HG02852 (cell line): Measurements from ENCODE around the gene C16orf46.
"Not testable (repeated sequence)": the region's sequence is repeated elsewhere in the genome, so short reads cannot be mapped to it uniquely, and the experiment has no call there.

Experiments
- ATAC-seq: cut with Tn5 transposase; IDR thresholded peaks from one replicate; pipeline ENCODE4 v1.9.1; 2021; ENCODE audit warnings: mild to moderate bottlenecking, moderate library complexity; ENCODE audit not compliant: unreplicated experiment

Gene C16orf46, protein sequence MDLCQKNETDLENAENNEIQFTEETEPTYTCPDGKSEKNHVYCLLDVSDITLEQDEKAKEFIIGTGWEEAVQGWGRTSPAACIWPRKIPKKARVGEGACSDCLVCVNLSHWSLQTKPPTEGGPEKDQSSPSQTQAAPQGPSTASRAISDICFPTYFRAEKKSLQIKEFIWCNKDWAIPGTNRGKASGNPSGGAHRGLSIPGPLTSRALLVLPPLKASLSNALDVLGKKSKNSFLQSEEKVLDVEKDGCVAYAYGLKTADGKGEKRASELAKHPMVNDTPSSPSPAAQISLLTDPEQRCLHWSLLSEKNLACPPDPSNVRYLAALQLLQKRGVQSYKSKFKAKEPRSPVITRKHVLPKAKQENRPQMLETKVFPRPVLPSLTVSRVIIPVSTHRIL

DNA sequence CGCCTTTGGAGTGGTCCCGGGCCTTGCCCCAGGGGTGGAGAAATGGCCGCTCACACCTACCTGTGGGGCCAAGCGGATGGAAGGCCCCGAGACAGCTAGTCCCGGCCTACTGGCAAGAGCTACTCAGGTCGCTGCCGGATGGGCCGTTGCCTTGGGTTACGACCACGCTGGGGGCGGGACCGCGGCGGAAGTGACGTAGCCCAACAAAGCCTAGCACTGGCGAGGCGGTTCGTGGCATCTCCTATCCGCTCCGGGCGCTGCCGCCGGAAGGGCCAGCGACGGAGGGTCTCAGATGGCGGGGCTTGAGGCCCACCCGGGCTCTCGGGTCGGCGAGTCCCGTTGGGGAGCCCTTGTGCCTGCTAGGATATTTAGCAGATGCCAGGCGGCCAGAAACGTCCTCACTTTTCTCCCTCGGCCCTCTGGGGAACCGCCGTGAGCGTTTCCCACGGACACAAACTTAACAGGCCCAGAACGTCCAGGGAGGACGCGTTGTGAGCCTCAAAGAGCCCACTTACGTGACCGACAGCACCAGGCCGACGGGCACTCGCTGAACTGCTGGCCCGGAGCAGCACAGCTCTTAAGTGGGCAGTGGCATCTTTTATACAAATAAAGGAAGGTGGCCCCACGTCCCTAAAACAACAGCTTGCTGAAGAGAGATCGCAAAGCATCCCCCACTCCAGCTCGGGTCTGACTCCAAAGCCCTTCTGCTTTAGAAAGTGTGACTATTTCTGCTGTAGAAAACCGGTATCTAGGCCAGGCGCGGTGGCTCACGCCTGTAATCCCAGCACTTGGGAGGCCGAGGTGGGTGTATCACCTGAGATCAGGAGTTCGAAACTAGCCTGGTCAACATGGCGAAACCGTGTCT, at the start of gene C16orf46:
C16orf46 (minus strand) TSS at position 163 of the 865 bp plus-strand sequence. CDS start 13,283 bp downstream, outside the sequence.
- peak; percentile 96 for ATAC-seq

DNA sequence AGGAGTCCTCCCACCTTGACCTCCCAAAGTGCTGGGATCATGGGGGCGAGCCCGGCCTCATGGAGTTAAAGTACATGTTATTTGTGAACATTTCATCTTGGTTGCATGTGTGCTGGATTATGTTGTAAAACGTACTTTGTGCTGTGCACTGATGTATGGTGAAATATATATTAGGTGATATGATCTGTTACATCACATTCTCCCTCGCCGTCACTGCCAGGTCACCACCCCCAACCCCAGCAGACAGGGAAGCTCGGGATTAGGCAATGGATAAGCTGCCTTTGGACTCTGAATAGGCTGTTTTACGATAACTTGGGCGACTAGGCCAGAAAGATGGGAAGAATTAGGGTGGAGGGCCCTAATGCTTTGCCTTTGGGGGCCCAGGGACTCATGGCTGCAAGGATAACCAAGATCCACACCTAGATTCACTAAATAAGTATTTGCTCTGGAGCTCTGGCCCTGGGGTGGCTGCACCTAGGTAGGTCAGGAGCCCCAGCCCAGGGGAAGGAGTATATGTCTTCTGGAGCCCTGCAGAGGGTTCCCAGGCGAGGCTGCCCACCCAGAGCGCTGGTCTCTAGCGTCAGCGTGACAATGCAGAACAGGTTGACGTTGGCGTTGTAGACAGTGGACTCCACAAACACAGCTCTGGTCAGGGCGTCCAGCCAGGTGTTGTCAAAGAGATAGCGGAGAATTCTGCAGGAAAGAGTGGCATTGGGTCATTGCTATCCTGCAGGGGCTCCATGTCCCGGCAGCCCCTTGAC, 46.2 kb upstream of the C16orf46 start:
- ATAC-seq = no peak

DNA sequence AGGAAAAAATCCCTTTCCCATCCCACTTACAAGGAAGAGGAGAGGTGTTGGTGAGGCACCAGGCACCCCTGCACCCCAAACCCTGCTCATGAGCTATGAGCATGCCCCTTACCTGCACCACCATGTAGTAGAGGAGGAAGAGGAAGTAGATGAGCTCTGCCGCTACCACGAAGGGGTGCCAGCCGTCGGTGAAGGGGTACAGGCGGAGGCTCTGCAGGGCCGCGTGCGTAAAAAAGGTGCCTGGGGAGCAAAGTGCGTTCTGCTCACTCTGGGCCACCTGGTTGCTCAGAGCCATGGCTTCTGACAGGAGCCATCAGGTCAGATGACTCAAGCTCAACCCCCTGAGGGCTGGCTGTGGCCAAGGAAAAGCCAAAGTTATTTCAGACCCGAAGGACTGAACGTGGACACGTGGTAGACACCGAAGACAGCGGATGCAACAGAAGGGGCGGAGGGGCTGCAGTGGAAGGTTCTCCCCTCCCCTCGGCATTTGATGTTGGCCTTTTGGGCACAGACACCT, 44.5 kb upstream of the C16orf46 start:
- ATAC-seq = no peak

DNA sequence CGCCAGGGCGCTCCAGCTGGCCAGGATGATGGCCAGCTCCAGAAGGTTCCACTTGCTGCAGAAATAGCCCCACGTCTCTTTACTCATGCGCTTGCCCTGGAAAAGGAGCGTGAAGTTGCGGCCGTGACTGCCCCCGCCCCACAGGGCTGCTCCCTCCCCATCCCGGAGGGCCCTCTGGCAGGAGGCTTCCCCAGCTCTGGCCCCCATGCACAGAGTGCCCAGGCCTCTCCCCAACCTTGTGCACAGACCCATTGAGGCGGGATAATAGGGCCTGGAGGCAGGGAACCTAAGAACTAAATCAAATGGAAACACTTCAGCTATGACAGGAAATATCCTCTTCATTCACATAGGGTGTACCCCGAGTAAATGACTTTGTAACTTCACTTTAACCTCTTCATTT, 40.4 kb upstream of the C16orf46 start:
- no peak for ATAC-seq

- ATAC-seq = no peak
These were observed 39.2 kb upstream of the C16orf46 start for GRCh38 chr16:81116285-81116684.

GRCh38 chr16:81112453-81112852, 35.4 kb upstream of the C16orf46 start:
- no peak for ATAC-seq

DNA sequence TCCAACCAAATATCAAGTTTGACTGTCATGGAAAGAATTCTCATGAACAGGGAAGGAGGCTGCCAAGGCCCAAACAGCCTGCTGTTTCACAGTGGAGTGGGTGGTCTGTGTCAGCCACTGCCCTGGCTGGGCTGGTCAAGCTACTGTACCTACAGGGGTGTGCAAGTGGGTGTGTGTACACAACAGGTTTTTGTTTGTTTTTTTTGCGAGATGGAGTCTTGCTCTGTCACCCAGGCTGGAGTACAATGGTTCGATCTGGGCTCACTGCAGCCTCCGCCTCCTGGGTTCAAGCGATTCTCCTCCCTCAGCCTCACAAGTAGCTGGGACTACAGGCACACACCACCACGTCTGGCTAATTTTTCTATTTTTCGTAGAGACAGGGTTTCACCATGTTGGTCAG, 32.2 kb upstream of the C16orf46 start:
- ATAC-seq = not testable (repeated sequence)

GRCh38 chr16:81107511-81107910, 30.5 kb upstream of the C16orf46 start:
- ATAC-seq = no peak

DNA sequence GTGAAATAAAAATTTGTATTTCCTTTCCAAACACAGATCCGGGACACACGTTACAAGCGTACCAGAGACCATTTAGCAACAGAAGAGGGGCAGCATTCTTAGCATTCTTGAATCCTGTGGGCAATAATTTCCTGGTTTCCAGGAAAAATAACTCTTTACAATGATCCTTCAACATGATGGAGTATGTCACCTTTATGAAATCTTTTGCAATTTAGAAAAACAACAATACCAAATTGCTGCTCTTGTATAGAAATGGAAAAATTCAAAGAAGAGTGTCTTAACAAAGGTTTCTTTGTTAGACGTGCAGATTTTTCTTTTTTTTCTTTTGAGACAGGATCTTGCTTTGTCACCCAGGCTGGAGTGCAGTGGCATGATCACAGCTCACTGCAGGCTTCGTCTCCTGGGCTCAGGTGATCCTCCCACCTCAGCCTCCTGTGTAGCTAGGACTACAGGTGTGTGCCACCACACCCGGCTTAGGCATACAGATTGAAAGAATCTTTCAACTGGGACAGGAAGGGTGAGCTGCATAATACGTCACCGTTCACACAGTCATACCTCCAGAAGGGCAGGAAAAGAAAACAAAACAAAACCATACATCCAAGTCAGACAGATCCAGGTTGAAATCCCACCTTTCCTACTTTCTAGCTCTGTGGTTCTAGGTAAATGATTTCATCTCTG, 29.9 kb upstream of the C16orf46 start:
- no peak for ATAC-seq

DNA sequence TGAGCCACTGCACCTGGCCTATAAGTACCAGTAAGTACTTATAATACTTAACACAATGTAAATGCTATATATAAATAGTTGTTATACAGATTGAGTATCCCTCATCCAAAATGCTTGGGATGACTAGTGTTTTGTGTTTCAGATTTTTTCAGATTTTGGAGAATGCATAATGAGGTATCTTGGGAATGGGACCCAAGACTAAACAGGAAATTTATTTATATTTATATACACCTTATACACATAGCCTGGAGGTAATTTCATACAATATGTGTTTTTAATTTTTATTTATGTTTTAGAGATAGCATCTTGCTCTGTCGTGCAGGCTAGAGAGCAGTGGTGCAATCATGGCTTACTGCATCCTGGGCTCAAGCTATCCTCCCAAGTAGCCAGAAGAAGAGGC, 28.9 kb upstream of the C16orf46 start:
- ATAC-seq = no peak

DNA sequence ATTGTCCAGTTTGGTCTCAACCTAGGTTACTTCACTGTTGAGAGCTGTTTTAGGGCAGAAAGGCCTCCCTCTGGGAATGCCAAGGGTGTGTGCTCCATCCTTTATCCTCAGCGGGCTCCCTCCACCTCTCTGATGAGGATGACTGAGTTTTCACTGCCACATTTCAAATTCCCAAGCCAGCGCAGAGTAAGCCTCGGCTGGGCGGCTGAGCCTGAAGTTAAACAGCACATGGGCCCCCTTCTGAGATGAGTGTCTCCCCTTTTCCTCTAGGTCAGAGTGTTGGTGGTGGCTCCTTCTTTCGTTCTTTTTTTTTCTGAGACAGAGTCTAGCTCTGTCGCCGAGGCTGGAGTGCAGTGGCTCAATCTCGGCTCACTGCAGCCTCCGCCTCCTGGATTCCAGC, 24.7 kb upstream of the C16orf46 start:
- ATAC-seq = no peak

DNA sequence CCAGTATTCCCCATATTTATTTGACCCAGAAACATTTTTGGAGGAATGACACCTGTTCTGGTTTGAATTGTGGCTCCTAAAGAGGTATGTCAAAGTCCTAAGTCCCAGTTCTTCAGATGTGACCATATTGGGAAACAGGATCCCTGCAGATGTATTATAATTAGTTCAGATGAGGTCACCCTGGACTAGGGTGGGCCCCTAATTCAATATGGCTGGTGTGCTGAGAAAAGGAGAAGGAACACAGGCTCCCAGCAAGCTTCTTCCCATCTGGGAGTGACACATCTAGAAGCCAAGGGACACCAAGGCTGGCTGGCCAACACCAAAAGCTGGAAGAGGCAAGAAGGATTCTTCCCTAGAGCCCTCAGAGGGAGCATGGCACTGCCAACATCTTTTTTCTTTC, 22.9 kb upstream of the C16orf46 start:
- no peak for ATAC-seq

- ATAC-seq = no peak
These were observed 20.2 kb upstream of the C16orf46 start for GRCh38 chr16:81097230-81097629.

DNA sequence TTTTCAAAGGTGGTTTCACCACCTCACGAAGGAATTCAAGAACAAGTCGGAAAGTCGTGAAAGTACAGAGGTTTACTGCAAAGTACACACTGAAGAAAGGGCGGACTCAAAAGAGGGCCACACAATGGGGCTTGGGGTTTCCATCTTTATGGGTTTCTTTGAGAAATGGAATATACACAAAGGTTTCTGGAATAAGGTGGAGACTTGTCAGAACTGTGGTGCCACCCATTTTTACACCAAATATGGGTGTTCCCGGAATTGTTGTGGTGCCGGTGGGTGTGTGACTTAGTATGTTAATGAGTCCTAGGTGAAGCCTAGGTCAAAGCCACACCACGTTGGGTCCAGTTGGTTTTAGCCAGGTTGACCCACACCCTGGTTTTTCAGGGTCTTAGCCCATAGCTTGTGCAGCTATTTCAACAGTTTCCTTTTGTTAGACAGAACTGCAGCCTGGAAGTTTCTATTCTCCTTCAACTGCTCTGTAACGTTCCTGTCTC, 19.7 kb upstream of the C16orf46 start:
- ATAC-seq = no peak

DNA sequence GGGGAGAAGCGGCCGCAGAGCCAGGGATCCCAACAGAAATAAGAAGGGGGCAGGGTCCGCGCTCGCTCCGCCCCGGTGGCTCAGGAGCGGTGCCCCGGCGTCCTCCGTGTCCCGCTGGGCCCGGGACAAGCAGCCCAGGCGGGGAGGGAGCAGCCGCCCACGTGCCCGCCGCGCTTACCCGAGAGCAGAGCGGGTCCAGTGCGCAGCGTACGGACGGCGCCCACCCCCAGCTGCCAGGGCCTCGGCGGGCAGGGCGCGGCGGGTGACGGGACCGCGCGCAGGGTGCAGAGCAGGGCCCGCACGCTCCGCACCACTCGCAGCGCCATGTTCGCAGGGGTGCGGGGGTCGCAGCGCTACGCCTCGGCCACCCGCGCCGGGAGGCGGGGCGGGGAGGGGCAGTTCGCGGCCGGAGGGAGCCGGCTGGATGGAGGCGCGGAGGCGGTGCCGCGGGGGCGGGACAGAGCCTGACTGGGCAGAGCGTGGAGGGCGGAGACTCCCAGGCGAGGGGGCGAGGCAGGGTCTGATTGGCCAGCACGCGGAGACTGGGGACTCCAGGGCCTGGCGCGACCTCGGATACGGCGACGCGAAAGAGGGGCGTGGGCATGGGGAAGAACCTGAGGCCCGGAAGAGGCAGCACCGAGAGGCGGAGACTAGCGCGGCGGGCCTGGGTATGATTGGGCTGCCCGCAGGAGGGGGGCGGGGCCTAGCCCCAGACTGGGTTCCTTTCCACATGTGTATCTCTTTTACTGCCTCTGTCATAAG, 19.1 kb upstream of the C16orf46 start, which contains the start of gene GCSH:
GCSH (minus strand) TSS at position 443 of the 762 bp plus-strand sequence; CDS start at position 326, 117 bp downstream.
- peak; percentile 98 for ATAC-seq

DNA sequence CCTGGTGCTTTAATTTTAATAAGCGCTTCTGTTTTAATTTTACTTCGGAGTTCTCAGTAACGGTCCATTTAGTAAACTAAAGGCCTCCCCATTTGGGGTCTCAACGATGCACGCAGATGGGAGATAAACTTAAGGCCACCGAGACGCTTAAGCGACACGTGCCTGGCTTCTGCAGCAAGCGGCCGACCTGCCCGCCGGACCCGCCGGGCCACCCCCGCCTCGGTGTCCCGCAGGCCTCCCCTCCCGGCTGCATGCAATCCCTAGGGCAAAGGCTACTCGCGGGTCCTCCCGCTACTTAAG, 18.6 kb upstream of the C16orf46 start:
- peak; percentile 4 for ATAC-seq

DNA sequence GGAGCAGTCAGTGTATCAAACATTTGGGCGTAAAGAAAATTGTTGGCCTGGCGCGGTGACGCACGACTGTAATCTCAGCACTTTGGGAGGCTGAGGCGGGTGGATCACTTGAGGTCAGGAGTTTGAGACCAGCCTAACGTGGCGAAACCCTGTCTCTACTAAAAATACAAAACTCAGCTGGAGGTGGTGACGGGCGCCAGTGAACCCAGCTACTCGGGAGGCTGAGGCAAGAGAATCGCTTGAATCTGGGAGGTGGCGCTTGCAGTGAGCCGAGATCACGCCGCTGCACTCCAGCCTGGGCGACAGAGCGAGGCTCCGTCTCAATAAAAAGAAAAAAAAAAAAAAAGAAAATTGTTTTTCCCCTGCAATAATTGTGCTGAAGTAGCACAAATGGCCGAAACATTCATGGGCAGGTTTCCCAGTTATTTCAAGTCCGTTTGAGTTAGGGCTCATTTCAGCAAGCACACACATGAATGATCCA, 17.8 kb upstream of the C16orf46 start:
- ATAC-seq = no peak

- ATAC-seq = no peak
These were observed 11.8 kb upstream of the C16orf46 start for GRCh38 chr16:81088836-81089235.

- ATAC-seq = no peak
These were observed 4.0 kb upstream of the C16orf46 start for GRCh38 chr16:81081014-81081413.
